Inflammatory macrophage treated with lipopolysaccharide for 1 hour (primary cell): ENCODE results near the gene SS18L1.
"Not testable (repeated sequence)": the region's sequence is repeated elsewhere in the genome, so short reads cannot be mapped to it uniquely, and the experiment has no call there.

ENCODE experiments used
- DNase-seq, 2 donors: peaks; one replicate each; pipeline ENCODE4 v3.0.0-alpha.2; 2020 to 2022

SS18L1 gene

GRCh38 chr20:62143081-62143956, at the start of gene SS18L1, which contains the start of gene PSMA7:
TSS of gene SS18L1 (plus strand) at chr20:62143769. CDS start at chr20:62143821, 52 bp downstream.
TSS of gene PSMA7 (minus strand) at chr20:62143394. CDS start at chr20:62143303, 91 bp downstream.
- peak; percentile 84 to 89 for DNase-seq

GRCh38 chr20:62096421-62097380, 46.9 kb upstream of the SS18L1 start:
- no peak for DNase-seq

- DNase-seq: no peak
These were observed 45.6 kb upstream of the SS18L1 start for GRCh38 chr20:62097881-62098407.

GRCh38 chr20:62101078-62101477, 42.5 kb upstream of the SS18L1 start:
- DNase-seq: no peak

- no peak for DNase-seq
These were observed 39.9 kb upstream of the SS18L1 start for GRCh38 chr20:62103508-62104233.

GRCh38 chr20:62104234-62104789, 39.3 kb upstream of the SS18L1 start:
- DNase-seq: no peak

- DNase-seq: no peak
These were observed 38.7 kb upstream of the SS18L1 start for GRCh38 chr20:62104791-62105345.

- DNase-seq: no peak
These were observed 38.0 kb upstream of the SS18L1 start for GRCh38 chr20:62105592-62105991.

GRCh38 chr20:62111148-62111547, 32.4 kb upstream of the SS18L1 start:
- DNase-seq: no peak

GRCh38 chr20:62112368-62112767, 31.2 kb upstream of the SS18L1 start:
- no peak for DNase-seq

GRCh38 chr20:62114894-62115293, 28.7 kb upstream of the SS18L1 start:
- no peak for DNase-seq

GRCh38 chr20:62115800-62116407, 27.7 kb upstream of the SS18L1 start:
- DNase-seq: not testable (repeated sequence)

GRCh38 chr20:62116558-62117361, 26.8 kb upstream of the SS18L1 start:
- no peak for DNase-seq

- no peak for DNase-seq
These were observed 26.3 kb upstream of the SS18L1 start for GRCh38 chr20:62117362-62117646.

- DNase-seq: no peak
These were observed 25.9 kb upstream of the SS18L1 start for GRCh38 chr20:62117658-62118057.

GRCh38 chr20:62118113-62119043, 25.2 kb upstream of the SS18L1 start:
- DNase-seq: no peak

- no peak for DNase-seq
These were observed 24.5 kb upstream of the SS18L1 start for GRCh38 chr20:62119115-62119514.

- no peak for DNase-seq
These were observed 23.8 kb upstream of the SS18L1 start for GRCh38 chr20:62119591-62120364.

GRCh38 chr20:62120365-62120762, 23.2 kb upstream of the SS18L1 start:
- no peak for DNase-seq
